Left kidney (tissue), 2 donors: Measurements from ENCODE around the gene PPP4C. TPM values are rescaled to one million over a fixed set of nuclear protein-coding genes. Genes with fewer than 3 reads are reported as not detected.
"Not testable (repeated sequence)": the region's sequence is repeated elsewhere in the genome, so short reads cannot be mapped to it uniquely, and the experiment has no call there.

Experiments used
- DNase-seq: peaks from one replicate; pipeline ENCODE4 v3.0.0-alpha.2; 2013
- polyA plus RNA-seq: library from polyadenylated mRNA; unstranded; fragments of 120-200 nt; gene quantifications from one replicate; pipeline ENCODE4 v1.2.1, GENCODE V29; 2013; ENCODE audit not compliant: insufficient read length

Gene PPP4C
- polyA plus RNA-seq, 1 donor: 82.7 TPM

GRCh38 chr16:30095166-30096078, 19.6 kb downstream of the PPP4C start:
- no peak for DNase-seq

- peak; percentile 85 for DNase-seq
Observed at GRCh38 chr16:30096105-30096861, 20.5 kb downstream of the PPP4C start, which contains the start of gene YPEL3. TSS of gene YPEL3 (minus strand) at chr16:30096213. CDS start at chr16:30095482, 731 bp downstream.

- DNase-seq: no peak
Observed at GRCh38 chr16:30096862-30097563, 21.2 kb downstream of the PPP4C start.

- DNase-seq: no peak
Observed at GRCh38 chr16:30104090-30104489, 28.3 kb downstream of the PPP4C start.

- DNase-seq: no peak
Observed at GRCh38 chr16:30104492-30104891, 28.7 kb downstream of the PPP4C start.

- no peak for DNase-seq
Observed at GRCh38 chr16:30108059-30108850, 32.5 kb downstream of the PPP4C start.

GRCh38 chr16:30110661-30111060, 34.9 kb downstream of the PPP4C start:
- DNase-seq: no peak

- no peak for DNase-seq
Observed at GRCh38 chr16:30112197-30113030, 36.6 kb downstream of the PPP4C start.

GRCh38 chr16:30113031-30113710, 37.4 kb downstream of the PPP4C start, which contains the start of gene GDPD3:
TSS of gene GDPD3 (minus strand) at chr16:30113537. CDS start at chr16:30113478, 59 bp downstream.
- no peak for DNase-seq

- DNase-seq: no peak
Observed at GRCh38 chr16:30113711-30114333, 38.0 kb downstream of the PPP4C start.

- no peak for DNase-seq
Observed at GRCh38 chr16:30114411-30114810, 38.6 kb downstream of the PPP4C start.

GRCh38 chr16:30114833-30115232, 39.0 kb downstream of the PPP4C start:
- not testable (repeated sequence) for DNase-seq

- DNase-seq: no peak
Observed at GRCh38 chr16:30115238-30115637, 39.4 kb downstream of the PPP4C start.

GRCh38 chr16:30116291-30117207, 40.8 kb downstream of the PPP4C start:
- no peak for DNase-seq

GRCh38 chr16:30117768-30118167, 42.0 kb downstream of the PPP4C start:
- DNase-seq: no peak

- no peak for DNase-seq
Observed at GRCh38 chr16:30119428-30119827, 43.6 kb downstream of the PPP4C start.

- no peak for DNase-seq
Observed at GRCh38 chr16:30120340-30121105, 44.7 kb downstream of the PPP4C start.
